NK-92 treated with Interleukin-12 subunit alpha and Interleukin-12 subunit beta, amount 100 ng/mL, for 24 hours (cell line): ENCODE measurements around the gene MED27.
"Not testable (repeated sequence)": the region's sequence is repeated elsewhere in the genome, so short reads cannot be mapped to it uniquely, and the experiment has no call there.

Source experiments
- DNase-seq: peaks from one replicate; lab custom pipeline; 2025; lab: John Stamatoyannopoulos, UW

The MED27 gene

DNA sequence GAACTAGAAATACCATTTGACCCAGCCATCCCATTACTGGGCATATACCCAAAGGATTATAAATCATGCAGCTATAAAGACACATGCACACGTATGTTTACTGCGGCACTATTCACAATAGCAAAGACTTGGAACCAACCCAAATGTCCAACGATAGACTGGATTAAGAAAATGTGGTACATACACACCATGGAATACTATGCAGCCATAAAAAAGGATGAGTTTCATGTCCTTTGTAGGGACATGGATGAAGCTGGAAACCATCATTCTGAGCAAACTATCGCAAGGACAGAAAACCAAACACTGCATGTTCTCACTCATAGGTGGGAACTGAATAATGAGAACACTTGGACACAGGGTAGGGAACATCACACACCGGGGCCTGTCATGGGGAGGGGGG, 158.0 kb downstream of the MED27 start:
- not testable (repeated sequence) for DNase-seq

DNA sequence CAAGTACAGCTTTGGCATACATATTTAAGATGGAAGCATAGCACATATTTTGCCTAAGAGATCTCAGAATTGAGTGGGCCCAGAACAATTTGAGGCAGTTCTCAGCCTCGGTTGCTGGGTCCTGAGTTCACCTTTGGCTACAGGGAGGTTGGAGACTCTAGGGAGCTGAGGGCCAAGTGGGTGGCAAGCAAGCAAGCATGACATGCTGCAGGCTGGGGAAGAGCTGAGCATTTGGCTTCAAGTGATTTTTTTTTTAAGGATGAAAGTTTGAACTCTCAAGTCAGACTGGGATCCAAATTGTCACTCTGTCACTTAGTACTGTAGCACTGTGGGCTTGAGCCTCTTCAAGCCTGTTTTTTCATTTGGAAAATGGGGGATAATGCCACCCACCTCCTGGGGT, 160.5 kb downstream of the MED27 start:
- DNase-seq, result no peak

DNA sequence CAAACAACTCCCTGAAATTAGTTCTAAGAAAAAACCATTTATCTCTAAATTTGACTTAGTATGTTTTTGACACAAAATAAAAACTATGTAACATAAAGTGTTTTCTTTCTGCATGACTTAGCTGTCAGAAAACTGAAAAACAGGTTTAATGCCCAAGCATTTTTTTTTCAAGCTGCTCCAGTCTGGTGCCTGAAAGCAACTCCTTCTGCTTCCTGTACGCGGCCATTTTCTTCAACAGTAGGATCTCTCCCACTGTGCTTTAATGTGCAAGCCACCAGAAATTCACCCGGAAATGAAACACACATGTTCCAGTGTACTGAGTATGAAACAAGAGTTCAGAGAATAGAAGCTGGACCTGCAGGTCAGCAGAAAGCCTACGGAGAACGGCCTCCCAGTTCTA, 161.2 kb downstream of the MED27 start:
- no peak for DNase-seq

DNA sequence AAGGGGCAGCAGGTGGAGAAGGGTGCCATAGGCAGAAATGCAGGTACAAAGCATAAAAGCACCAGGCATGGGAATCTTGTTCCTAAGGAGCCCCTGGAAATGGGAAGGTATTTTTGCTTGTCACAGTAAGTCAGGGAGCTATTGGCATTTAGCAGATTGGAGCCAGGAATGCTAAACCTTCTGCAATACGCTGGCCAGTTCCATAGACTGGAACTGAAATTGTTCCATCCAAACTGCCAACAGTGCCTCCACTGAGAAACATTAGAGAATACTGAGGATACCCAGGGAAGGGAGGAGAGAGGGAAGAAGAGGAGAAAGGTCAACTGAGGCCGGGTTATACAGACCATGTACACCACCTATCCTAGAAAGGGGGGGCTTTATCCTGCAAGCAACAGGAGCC, 162.7 kb downstream of the MED27 start:
- no peak for DNase-seq

DNA sequence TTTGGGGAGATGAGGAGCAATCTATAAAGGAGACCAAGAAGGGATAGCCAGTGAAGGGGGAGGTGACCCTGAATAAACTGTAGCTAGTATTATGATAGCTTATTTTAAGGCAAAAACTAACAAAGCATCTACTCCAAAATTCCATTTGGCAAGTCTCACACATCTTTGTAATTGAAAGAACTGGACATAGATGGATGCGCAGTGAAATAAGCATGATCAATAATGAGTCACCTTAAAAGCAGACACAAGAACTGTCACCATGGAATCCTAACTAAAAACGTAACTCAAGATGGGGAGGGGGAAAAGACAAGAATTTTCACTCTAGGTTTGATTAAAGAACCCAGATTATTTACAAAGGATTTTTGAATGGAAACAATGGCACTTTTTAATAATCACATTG, 164.5 kb downstream of the MED27 start:
- no peak for DNase-seq

DNA sequence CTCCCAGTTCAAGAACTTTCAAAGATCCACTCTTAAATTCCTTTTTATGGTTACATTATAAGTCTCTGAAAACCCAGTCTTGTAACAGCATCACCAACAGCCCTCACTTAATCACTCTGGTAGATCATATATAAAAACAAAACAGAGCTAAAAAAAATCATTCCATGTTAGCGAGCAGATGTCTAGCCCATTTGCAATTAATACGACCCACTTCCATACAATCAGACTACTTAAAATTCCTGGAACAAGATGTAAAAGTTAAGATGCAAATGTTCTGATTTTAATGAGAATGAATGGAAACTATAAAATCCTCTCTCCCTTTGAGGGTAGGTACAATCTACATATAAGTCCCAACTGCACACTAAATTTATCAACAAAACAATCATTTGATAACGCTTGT, 167.0 kb downstream of the MED27 start:
- DNase-seq, result no peak

DNA sequence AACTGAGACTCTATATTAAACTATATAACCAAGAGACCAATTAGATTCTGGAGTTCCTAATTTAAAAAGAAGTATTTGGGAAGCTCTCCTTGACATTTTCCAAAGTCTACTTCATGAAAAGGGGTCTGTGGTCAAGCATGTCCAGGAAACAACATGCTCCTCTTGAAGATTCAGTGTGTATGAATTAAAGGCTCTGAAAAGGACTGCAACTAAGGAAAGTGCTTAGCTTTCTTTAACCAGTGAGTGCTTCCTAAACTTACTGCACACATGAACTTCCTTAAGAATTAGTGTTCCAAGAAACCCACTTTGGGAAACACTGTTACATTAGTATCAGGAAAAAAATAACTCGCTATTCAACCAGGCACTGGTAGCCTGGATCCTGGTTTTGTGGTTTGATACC, 167.6 kb downstream of the MED27 start:
- DNase-seq, result no peak

DNA sequence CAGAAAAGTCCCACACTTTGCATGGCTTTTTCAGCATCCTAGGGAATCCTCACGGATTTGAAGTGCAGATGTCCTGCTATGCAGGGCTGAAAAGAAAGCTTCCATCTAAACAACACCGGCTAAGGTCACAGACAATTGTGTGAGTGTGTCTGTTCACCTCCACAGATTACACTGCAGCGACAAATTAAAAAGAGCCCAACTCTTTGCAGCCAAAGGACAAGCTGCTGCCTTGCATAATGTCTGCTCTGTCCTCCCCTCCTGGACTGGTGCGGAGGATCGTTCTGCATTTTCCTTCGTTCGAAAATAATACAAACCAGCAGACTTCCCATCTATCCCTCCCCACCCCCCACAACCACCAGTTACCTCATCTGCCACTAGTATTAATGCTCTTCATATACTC, 169.1 kb downstream of the MED27 start:
- DNase-seq, result no peak

DNA sequence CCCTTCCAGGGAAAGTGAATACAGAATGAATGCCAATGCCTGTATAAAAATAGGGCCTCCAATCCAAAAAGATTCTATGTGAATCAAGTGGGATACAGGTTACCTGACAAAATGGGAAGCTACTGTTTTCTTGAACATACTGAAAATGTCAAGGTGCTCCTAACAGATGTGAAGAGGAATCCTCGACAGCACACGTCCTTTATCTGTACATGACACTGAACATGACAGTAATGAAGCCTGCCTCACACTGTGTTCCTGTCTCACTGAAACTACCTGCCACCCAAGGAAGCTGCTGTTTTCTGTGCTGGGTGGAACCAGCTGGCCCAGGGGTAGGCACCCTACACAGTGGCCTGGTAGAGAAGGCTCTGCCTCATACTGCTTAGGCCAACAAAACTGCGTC, 174.5 kb downstream of the MED27 start:
- no peak for DNase-seq

DNA sequence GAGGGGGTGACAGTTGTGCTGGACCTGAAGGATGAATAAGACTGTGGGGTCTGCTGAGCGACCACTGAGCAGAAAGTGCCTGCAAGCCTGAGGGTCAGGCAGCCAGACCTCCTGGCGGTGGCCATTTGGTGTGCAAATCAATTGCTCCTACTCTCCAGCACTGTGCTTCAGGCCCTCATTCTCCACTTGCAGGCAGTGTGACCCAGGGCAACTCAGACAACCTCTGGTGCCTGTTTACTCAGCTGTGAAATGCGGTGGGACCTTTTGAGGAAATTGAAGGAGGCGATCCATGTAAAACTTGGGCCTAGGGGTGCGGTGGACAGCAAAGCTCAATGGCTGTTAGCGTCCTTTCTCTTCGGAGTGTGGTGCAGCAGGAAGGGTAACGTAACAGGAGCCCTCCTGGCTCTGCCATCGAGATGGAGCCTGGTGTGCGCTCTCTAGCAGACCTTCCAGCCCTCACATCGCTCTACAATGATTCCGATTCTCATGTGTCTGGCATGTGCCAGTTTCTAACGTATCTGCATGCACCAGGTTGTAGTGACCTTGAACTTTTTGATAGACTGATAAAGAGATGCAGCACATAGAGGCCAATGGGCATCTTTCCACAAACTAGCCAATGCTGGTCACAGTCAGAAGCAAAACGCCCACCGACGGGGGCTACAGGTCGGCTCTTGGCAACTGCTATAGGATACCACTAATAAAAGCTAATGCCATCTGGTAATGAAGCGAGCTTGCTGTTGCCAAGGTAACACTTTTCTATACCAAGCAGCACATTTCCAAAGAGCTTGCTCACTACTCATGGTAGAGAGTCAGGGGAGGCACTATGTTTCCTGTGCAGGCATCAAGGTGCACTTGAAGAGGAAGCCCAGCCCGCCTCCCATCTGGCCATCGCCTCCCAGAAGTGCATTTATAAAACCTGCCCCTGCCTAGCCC, 180.1 kb downstream of the MED27 start:
- no peak for DNase-seq

DNA sequence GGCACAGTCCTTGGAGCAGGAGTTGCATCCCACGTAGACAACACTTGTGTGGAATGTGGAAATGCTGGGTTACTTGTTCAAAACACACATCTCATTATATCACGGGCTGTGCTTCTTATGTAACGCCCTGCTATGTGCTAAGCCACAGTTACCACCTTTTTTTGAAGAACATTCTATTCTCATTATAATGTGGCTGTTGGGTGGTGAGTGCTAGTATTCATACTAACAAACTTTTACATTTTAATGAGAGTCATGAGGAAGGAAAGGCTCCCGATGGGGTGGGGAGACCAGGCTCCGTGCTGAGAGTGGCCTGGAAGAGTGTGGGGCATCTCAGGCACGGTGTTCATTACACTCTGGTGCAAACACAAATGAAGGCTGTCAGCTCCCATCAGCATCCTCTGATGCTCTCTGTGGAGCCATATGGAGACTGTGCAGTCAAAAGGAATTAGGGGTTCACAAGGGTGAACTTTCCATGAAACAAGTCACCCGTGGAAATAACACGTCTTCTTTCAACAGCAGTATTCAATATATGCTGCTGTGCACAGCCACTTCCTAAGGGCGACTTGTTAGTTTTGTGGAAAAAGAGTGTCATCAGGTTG, 186.7 kb downstream of the MED27 start:
- DNase-seq, result no peak

DNA sequence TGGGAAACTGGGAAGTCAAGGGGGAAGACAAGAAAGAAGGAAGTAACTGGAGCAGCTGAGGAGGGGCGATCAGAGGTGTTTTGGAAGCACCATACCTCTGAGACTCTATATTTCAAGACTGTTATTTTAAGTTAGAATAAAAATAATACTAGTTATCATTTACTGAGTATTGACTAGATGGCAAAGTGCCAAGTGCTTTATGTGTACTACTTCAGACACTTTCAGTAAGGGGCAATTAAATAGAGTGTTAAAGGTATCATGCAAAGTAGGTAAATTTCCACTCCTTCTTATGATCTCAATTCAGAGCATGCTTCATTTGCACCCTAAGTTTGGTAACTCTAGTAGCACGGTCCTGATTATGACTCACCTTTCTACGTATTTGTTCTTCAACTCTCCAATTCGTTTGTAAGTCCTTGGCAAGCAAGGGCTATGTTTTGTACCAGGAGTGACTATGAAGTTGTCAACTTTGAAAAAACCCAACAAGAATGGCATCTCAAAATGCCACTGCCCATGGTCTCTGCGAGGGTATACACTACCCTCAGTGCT, 187.4 kb downstream of the MED27 start:
- no peak for DNase-seq

DNA sequence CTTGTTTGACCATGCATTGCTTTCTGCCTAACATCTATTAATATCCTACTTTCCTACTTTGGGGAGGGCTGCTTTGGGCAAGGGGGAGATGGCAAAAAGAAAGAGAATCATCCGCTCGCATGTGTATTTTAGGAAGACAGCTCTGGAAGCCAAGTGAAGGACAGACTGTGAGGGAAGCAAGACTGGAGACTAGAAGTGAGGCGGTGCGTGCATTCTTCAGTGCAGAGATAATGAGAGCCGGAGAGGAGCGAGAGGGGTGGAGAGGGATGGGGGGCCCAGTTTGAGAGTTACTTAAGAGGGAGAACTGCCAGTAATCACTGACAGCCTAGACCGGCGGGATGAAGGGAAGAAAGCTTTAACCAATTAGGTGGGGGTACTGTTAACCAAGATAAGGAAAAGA, 188.1 kb downstream of the MED27 start:
- no peak for DNase-seq

DNA sequence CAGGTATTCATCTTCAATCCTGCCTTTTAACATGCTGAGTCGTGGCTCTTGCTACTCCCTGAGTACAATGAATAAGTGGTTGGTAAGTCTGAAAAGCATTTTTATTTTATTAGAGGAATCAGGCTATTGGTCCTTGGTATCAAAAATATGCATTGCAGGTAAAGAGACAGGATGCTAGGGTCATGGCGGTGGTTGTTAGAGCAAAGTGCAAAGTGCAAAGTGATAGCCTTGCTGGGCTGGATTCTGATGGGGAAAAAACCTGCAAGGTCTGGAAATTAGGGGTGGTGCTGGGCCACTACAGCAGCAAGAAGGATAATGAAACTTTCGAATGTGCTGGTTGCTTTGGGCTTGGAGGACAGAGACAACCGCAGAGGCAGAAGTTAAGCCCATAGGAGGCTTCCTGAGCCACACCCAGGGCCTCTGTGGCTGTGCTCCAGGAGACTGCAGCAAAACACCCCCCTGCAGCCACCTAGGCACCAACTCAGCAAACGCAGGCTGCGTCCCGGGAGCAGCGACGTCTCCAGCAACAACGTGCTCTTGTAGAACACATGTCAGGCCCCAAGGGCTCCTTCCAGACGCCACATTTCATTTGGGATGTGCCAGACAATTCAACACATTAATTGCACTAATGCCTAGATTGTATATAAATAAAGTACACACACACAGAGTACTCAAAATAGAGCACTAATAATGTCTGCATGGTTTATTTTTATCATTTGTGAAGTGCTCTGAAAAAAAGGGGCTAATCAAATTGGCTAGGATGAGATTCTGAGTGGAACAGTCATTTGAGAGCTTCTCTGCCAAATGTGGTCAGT, 190.0 kb downstream of the MED27 start:
- DNase-seq, result no peak

DNA sequence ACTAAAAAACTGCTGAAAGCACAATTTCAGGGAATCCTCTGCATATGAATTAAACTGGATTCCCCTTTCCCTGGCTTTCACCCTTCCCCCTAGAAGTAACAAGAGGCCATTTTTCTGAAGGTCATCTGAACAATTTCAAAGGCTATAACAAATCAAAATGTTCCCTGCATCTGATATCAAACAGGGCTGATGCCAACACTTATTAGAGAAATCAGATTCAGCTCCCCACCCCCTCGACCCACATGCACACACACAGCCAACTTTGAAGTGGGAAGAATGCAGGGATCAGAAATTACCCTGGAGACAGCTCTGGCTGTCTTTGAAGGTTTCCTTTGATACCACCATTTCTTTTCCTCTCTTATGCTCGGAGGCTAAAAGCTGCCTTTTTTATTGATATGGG, 190.7 kb downstream of the MED27 start:
- no peak for DNase-seq

DNA sequence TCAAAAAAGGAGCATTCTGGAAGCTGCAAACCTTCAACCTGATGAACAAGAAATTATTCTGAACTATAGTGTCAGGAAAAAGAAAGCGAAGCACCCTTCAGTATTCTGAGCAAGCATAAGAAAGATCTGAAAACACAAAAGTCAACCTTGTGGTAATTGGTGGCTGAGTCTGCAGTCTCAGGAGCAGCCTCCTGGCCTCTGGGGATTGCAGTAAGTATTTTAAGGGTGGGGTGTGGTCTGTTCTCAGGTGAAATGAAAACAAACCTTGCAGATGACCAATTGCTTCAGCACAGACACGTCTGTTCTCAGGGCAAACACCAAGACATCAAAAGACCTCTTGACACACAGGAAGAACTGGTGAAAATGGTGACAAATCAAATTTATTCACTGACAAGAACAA, 192.0 kb downstream of the MED27 start:
- no peak for DNase-seq

DNA sequence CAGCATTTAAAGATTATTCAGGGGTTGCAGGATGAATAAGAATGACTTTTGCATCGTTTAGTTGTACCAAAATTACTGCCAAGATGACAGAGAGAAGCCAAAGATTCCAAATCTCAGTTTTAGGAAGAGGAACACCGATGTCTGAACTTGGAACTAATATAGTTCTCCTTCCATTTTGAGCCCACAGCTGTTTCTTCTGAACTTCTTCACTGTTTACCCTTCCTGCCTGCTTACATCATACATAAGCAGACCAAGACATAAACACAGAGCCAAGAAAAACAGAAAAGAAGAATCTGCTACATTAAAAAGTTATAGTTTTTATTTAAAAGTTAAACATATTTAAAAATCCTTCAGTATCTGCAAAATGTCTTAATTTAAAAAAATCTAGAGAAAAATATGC, 192.8 kb downstream of the MED27 start:
- no peak for DNase-seq

DNA sequence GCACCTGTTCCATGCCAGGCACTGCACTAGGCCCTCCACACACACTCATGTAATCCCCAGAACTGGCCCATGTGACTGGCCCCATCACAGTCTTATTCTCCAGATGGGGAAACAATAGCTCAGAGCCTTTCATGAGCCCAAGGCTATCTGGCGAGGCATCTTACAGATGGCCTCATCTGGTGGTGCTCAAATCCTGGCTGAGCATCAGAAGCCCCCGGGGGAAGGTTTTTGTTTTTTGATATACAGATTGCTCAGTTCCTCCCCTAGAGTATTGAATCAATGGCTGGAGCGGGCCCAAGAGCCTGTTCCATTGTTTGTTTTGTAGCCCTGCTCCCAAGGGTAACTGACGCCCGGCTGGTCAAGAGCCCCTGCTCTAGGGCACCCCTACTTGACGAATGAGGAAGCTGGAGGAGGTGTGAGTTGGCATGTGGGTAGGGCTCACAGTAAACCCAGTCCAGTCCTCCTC, 194.5 kb downstream of the MED27 start:
- DNase-seq, result no peak

DNA sequence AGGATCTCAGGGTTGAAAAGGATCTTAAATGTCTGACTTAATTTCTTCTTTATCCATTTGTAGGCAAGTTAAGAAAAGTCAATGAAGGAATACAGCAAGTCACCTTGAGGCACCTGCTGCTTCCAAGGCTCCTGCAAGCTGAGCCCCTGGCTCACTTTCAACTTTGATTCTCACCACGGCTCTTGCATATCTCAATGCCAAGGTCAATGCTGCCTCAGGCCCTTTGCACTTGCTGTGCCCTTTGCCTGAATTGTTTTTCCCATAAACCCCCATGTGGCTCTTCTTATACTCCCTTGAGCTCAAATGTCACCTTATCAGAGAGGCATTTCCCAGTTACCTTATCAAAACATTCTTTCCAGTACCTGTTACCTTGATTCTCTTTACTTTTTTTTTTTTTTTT, 195.4 kb downstream of the MED27 start:
- no peak for DNase-seq

DNA sequence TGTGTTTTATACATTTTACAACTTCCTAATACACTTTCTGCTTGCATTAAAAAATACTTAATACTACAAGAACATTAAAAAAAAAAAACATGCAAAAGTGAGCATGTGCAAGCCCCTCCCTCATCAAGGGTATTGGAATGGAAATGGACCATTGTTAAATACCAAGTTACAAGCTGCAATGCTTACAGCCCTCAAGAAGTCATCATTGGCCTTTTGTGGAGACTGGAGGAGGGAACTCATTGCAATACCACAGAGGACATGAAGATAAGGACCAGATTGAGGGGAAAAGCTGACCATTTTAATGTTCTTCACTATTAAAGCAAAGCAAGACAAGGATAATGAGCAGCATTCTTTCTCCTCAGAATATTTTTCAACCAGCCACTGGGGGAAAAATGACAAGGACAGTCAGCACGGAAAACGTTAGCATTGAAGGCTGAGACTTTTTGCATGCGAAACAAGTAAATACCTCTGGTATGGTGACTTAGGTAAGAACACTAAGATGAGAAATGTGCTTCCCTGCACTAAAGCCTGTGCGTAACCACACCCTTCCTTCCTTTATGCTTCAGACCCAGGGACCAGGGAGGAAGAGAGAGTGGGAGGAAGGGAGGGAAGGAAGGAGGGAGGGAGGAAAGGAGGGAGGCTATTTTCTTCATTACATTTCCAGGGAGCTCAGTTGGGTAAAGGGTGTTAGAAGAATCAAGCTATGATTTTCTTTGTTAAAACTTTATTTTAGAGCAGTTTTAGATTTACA, 198.7 kb downstream of the MED27 start:
- no peak for DNase-seq

DNA sequence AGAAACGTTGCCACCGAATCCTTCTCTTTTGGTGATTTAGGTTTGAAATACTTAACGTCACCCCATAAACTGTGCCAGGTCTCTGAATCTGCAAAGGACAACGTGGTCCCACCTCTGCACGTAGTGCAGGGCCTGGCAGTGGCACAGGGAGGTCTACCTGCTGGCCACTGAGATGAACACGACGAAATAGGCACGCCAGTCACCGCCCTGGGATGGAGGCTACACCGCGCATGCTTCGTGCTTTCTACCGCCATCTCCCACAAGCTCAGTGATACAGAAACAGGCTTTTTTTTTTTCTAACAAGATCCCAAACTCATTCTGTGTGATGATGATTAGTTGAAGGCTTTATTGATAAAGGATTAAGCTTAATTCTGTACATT, 199.8 kb downstream of the MED27 start:
- no peak for DNase-seq
